ENCODE results near the gene UBE2K. TPM values are rescaled to one million over a fixed set of nuclear protein-coding genes. Genes with fewer than 3 reads are reported as not detected.
"Not testable (repeated sequence)": the region's sequence is repeated elsewhere in the genome, so short reads cannot be mapped to it uniquely, and the experiment has no call there.

Gene UBE2K
- total RNA-seq, 3 donors from 2014 or later, result 94.3 to 95.7 (median 95.2) TPM

DNA sequence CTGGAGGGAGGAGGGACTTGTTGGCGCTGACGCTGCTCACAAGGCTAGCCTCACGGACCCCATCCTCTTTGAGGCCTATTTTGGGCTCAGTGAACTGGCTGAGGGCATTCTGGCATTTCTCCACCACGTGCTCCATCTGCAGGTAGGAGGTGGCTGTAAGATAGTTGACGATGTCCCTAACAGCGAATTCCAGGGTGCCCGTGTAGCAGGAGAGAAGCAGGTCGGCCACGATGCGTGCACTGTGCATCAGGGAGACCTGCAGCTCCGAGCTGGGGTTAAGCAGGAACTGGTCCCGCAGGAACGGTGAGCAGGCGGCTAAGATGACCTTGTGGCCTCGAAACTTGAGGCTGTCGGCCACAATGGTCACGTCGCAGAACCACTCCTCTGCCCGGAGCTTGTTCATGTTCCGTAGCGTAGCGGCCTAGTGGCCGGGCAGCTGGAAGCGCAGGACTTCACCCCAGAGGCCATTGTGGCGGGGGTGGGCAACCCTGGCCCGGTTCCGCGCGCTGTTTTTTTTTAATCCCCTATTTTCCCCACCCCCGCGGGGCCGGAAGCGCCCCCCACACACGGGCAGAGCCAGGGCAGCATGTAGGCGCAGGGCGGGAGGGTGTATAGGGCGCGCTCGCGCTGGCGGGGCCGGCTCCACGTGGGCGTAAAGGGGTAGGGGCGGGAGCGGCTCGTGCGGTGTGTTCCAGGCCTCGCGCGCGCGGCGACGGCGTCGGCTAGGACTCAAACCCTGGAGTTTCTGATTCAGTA lies 73.2 kb downstream of the UBE2K start:
- Mint-ChIP-seq H3K36me3 (ENCODE audit: insufficient read depth) (peaks cover 27% of the 10 kb centered on the region), H3K4me1 (ENCODE audit: low read depth) (no peaks in the 10 kb centered on the region), H3K4me3 (no peak overlapping the region), H3K27me3 (ENCODE audit: low read depth) (no peaks in the 10 kb centered on the region), H3K9me3 (no peaks in the 10 kb centered on the region)
- DNase-seq, result no peak
- no peak for ATAC-seq

GRCh38 chr4:39781988-39782387 lies 84.1 kb downstream of the UBE2K start:
- not testable (repeated sequence) for H3K4me1 Mint-ChIP-seq (ENCODE audit: low read depth); H3K27me3 Mint-ChIP-seq (ENCODE audit: low read depth); H3K9me3 Mint-ChIP-seq; H3K4me3 Mint-ChIP-seq; ATAC-seq; DNase-seq
- H3K36me3 Mint-ChIP-seq (ENCODE audit: insufficient read depth), result peaks cover 16% of the 10 kb centered on the region

- H3K4me1 Mint-ChIP-seq (ENCODE audit: low read depth), result no peaks in the 10 kb centered on the region
- peaks cover 8% of the 10 kb centered on the region for H3K36me3 Mint-ChIP-seq (ENCODE audit: insufficient read depth)
- DNase-seq (no peak), ATAC-seq (no peak)
- no peaks in the 10 kb centered on the region for H3K9me3 Mint-ChIP-seq
- no peak overlapping the region for H3K4me3 Mint-ChIP-seq
- no peaks in the 10 kb centered on the region for H3K27me3 Mint-ChIP-seq (ENCODE audit: low read depth)
These were observed 87.1 kb downstream of the UBE2K start for GRCh38 chr4:39785083-39785482.

GRCh38 chr4:39786838-39787237 lies 88.9 kb downstream of the UBE2K start:
- no peak for DNase-seq
- Mint-ChIP-seq H3K4me3 (no peak overlapping the region), H3K4me1 (ENCODE audit: low read depth) (no peaks in the 10 kb centered on the region), H3K36me3 (ENCODE audit: insufficient read depth) (peaks cover 3% of the 10 kb centered on the region), H3K27me3 (ENCODE audit: low read depth) (no peaks in the 10 kb centered on the region), H3K9me3 (no peaks in the 10 kb centered on the region)
- no peak for ATAC-seq

DNA sequence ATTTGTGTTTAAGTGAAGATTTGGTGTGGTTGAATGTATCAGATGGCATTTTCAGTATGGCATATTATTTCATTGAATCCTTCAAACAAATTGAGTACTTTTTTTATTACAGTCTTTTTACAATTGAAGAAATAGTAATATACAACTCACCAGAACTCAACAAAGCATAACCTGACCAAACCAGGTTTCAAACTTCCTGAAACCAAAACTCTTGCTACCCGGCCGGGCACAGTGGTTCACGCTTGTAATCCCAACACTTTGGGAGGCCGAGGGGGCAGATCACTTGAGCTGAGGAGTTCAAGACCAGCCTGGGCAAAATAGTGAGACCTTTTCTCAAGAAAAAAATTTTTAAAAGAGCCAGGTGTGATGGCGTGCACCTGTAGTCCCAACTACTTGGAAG lies 94.2 kb downstream of the UBE2K start:
- Mint-ChIP-seq H3K4me3 (no peak overlapping the region), H3K9me3 (no peaks in the 10 kb centered on the region), H3K27me3 (ENCODE audit: low read depth) (no peaks in the 10 kb centered on the region), H3K36me3 (ENCODE audit: insufficient read depth) (no peaks in the 10 kb centered on the region), H3K4me1 (ENCODE audit: low read depth) (no peaks in the 10 kb centered on the region)
- DNase-seq (no peak), ATAC-seq (no peak)

DNA sequence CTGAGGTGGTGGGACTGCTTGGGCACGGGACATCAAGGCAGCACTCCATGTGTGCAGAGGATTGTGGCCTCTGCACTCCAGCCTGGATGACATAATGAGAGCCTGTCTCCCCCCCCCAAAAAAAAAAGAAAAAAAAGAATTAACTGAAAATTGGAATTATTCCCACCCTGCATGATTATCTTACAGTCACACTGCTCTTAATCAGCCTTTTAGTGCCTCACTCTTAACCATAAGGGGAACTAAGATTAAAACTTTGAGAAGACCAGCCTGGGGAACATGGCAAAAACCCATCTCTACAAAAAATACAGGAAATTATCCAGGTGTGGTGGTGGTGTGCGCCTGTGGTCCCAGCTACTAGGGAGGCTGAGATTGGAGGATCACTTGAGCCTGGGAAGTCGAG lies 94.6 kb downstream of the UBE2K start:
- no peaks in the 10 kb centered on the region for H3K9me3 Mint-ChIP-seq
- H3K36me3 Mint-ChIP-seq (ENCODE audit: insufficient read depth), result no peaks in the 10 kb centered on the region
- no peaks in the 10 kb centered on the region for H3K4me1 Mint-ChIP-seq (ENCODE audit: low read depth)
- H3K27me3 Mint-ChIP-seq (ENCODE audit: low read depth), result no peaks in the 10 kb centered on the region
- no peak overlapping the region for H3K4me3 Mint-ChIP-seq
- ATAC-seq, result no peak
- DNase-seq, result no peak

DNA sequence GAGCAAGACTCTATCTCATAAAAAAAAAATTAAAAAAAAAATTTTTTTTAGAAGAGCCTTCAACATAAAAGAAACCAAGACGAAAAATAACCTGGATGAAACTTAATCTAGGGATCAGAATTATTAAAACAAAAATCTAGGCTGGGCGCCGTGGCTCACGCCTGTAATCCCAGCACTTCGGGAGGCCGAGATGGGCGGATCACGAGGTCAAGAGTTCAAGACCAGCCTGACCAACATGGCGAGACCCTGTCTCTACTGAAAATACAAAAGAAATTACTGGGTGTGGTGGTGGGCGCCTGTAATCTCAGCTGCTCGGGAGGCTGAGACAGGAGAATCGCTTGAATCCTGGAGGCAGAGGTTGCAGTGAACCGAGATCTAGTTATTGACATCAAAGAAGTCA lies 95.0 kb downstream of the UBE2K start:
- not testable (repeated sequence) for DNase-seq; H3K36me3 Mint-ChIP-seq (ENCODE audit: insufficient read depth); H3K27me3 Mint-ChIP-seq (ENCODE audit: low read depth); H3K9me3 Mint-ChIP-seq; H3K4me3 Mint-ChIP-seq; H3K4me1 Mint-ChIP-seq (ENCODE audit: low read depth); ATAC-seq

DNA sequence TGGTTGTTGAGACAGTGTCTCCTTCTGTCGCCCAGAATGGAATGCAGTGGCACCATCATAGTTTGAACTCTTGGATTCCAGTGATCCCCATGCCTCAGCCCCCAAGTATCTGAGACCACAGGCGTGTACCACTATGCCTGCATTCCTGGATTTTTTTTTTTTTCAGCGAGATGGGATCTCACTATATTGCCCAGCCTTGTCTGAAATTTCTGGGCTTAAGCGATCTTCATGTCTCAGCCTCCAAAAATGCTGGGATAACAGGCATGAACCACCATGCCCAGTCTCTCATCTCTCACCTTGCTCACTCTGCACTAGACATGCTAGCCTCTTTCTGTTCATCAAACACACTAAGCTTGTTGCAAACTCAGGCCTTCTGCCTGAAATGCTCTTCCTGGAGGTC lies 104.1 kb downstream of the UBE2K start:
- no peak for DNase-seq
- no peak overlapping the region for H3K4me3 Mint-ChIP-seq
- no peak for ATAC-seq
- H3K9me3 Mint-ChIP-seq, result no peaks in the 10 kb centered on the region
- H3K4me1 Mint-ChIP-seq (ENCODE audit: low read depth), result no peaks in the 10 kb centered on the region
- no peaks in the 10 kb centered on the region for H3K27me3 Mint-ChIP-seq (ENCODE audit: low read depth)
- no peaks in the 10 kb centered on the region for H3K36me3 Mint-ChIP-seq (ENCODE audit: insufficient read depth)

DNA sequence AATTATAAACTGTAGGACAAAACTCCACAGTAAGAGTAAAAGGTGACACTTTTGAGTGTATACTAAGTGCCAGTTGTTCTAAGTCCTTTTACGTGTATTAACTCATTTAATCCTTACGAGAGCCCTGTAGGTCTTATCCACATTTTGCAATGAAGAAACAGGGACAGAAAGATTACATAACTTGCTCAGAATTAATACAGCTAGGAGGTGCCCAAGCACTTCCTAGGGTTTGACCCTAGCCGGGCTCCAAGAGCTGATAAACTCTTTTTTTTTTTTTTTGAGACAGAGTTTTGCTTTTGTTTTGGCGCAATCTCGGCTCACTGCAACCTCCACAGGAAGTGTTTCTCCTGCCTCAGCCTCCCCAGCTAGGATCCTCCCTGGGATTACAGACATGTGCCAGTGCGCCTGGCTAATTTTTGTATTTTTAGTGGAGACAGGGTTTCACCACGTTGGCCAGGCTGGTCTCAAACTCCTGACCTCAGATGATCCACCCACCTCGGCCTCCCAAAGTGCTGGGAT lies 110.4 kb downstream of the UBE2K start:
- Mint-ChIP-seq H3K4me1 (ENCODE audit: low read depth) (no peaks in the 10 kb centered on the region), H3K9me3 (no peaks in the 10 kb centered on the region), H3K27me3 (ENCODE audit: low read depth) (peaks cover 2% of the 10 kb centered on the region), H3K4me3 (no peak overlapping the region), H3K36me3 (ENCODE audit: insufficient read depth) (no peaks in the 10 kb centered on the region)
- ATAC-seq (no peak), DNase-seq (no peak)

- ATAC-seq, result peak in 1 of 2 donors; percentile 7
- no peaks in the 10 kb centered on the region for H3K4me1 Mint-ChIP-seq (ENCODE audit: low read depth)
- no peak for DNase-seq
- H3K4me3 Mint-ChIP-seq, result peak overlapping the region; percentile 48
- H3K36me3 Mint-ChIP-seq (ENCODE audit: insufficient read depth), result no peaks in the 10 kb centered on the region
- no peaks in the 10 kb centered on the region for H3K9me3 Mint-ChIP-seq
- peaks cover 2% of the 10 kb centered on the region for H3K27me3 Mint-ChIP-seq (ENCODE audit: low read depth)
These were observed 114.6 kb downstream of the UBE2K start for GRCh38 chr4:39812500-39812899.

GRCh38 chr4:39813033-39813432 lies 115.1 kb downstream of the UBE2K start:
- ATAC-seq; H3K27me3 Mint-ChIP-seq (ENCODE audit: low read depth); H3K4me3 Mint-ChIP-seq: not testable (repeated sequence)

DNA sequence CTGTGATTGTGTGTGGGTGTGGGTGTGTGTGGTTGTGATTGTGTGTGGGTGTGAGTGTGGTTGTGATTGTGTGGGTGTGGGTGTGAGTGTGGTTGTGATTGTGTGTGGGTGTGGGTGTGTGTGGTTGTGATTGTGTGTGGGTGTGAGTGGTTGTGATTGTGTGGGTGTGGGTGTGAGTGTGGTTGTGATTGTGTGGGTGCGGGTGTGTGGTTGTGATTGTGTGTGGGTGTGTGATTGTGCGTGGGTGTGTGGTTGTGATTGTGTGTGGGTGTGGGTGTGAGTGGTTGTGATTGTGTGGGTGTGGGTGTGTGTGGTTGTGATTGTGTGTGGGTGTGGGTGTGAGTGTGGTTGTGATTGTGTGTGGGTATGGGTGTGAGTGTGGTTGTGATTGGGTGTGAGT lies 115.8 kb downstream of the UBE2K start:
- H3K9me3 Mint-ChIP-seq, H3K4me3 Mint-ChIP-seq: not testable (repeated sequence)

More at GRCh38 chr4:39813033-39813432, 115.1 kb downstream of the UBE2K start:
- H3K36me3 Mint-ChIP-seq (ENCODE audit: insufficient read depth); H3K4me1 Mint-ChIP-seq (ENCODE audit: low read depth); H3K9me3 Mint-ChIP-seq; DNase-seq: not testable (repeated sequence)

DNA sequence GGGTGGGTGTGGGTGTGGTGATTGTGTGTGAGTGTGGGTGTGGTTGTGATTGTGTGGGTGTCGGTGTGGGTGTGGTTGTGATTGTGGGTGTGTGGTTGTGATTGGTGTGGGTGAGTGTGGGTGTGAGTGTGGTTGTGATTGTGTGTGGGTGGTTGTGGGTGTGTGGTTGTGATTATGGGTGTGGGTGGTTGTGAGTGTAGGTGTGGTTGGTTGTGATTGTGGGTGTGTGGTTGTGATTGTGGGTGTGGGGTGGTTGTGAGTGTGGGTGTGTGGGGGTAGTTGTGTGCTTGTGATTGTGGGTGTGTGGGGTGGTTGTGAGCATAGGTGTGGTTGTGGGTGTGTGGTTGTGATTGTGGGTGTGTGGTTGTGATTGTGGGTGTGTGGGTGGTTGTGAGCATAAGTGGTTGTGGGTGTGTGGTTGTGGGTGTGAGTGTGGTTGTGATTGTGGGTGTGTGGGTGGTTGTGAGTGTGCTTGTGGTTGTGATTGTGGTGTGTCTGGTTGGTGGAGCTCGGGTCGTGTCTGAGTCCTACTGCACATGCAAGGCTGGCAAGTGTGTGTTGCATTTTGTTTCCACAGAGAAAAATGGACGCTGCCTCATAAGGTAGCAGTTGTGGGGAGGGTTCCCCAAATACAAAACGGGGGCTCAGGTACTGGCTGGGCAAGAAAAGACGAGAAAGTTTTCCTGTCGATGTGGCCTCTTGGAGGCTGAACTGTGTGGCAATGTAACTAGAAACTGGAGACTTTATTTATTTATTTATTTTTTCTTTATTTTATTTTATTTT lies 116.7 kb downstream of the UBE2K start:
- no peak for DNase-seq
- Mint-ChIP-seq H3K4me3 (no peak overlapping the region), H3K9me3 (no peaks in the 10 kb centered on the region), H3K27me3 (ENCODE audit: low read depth) (peaks cover 2% of the 10 kb centered on the region), H3K36me3 (ENCODE audit: insufficient read depth) (no peaks in the 10 kb centered on the region), H3K4me1 (ENCODE audit: low read depth) (no peaks in the 10 kb centered on the region)
- ATAC-seq, result no peak

More for the DNA sequence above, 115.8 kb downstream of the UBE2K start:
- ATAC-seq; H3K4me1 Mint-ChIP-seq (ENCODE audit: low read depth); H3K36me3 Mint-ChIP-seq (ENCODE audit: insufficient read depth); H3K27me3 Mint-ChIP-seq (ENCODE audit: low read depth); DNase-seq: not testable (repeated sequence)

DNA sequence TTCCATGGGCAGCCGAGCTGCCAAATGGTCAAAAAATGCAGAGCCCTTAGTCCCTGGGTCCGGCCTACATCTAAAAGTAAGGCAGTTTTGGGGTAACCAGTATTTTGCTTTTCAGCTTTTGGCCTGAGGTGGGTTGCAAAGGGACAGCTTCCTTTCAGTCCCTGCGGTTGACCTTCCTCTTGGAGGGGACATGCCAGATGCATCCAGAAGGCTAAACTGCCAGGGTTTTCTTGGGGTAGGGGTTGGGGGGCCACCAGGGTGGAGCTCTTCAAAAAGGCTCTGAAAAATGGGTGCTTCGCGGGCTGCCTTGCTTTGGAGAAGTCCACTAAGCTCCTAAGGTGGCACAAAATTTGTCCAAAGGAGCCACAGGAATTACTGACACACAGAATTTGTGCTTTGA lies 120.7 kb downstream of the UBE2K start:
- Mint-ChIP-seq H3K27me3 (ENCODE audit: low read depth) (no peaks in the 10 kb centered on the region), H3K9me3 (no peaks in the 10 kb centered on the region), H3K4me3 (no peak overlapping the region), H3K4me1 (ENCODE audit: low read depth) (no peaks in the 10 kb centered on the region), H3K36me3 (ENCODE audit: insufficient read depth) (peaks cover 5% of the 10 kb centered on the region)
- DNase-seq (no peak), ATAC-seq (no peak)

DNA sequence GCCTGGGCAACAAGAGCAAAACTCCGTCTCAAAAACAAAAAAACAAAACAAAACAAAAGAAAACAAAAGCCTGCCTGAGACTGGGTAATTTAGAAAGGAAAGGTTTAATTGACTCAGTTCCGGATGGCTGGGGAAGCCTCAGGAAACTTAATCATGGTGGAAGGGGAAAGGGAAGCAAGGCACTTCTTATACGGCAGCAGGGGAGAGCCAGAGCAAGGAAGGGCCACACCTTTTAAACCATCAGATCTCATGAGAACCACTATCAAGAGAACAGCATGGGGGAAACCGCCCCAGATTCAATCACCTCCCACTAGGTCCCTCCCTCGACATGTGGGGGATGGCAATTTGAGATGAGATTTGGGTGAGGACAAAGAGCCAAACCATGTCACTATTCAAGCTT lies 122.2 kb downstream of the UBE2K start:
- no peak for DNase-seq
- H3K27me3 Mint-ChIP-seq (ENCODE audit: low read depth), result no peaks in the 10 kb centered on the region

More for the DNA sequence above, 122.2 kb downstream of the UBE2K start:
- ATAC-seq, result no peak
- no peaks in the 10 kb centered on the region for H3K4me1 Mint-ChIP-seq (ENCODE audit: low read depth)
- H3K4me3 Mint-ChIP-seq, result no peak overlapping the region
- peaks cover 11% of the 10 kb centered on the region for H3K36me3 Mint-ChIP-seq (ENCODE audit: insufficient read depth)
- no peaks in the 10 kb centered on the region for H3K9me3 Mint-ChIP-seq

Measured in activated T-cell treated with anti-CD3 and anti-CD28 coated beads, Interleukin-2, amount 50 U/mL, for 4 hours (primary cell).